ENCODE measurements around the gene NXNL1. TPM values are rescaled to one million over a fixed set of nuclear protein-coding genes. Genes with fewer than 3 reads are reported as not detected.
"Not testable (repeated sequence)": the region's sequence is repeated elsewhere in the genome, so short reads cannot be mapped to it uniquely, and the experiment has no call there.

Gene NXNL1, protein sequence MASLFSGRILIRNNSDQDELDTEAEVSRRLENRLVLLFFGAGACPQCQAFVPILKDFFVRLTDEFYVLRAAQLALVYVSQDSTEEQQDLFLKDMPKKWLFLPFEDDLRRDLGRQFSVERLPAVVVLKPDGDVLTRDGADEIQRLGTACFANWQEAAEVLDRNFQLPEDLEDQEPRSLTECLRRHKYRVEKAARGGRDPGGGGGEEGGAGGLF
- not detected for total RNA-seq
- not detected for polyA plus RNA-seq
- long read RNA-seq, donor 1 = 0 reads
- long read RNA-seq, donor 2 = 0 reads
- long read RNA-seq, donor 3 = 0 reads
- long read RNA-seq, donor 4 = 0 reads
- long read RNA-seq, donor 5 = 0 reads
- long read RNA-seq, donor 6 = 0 reads
- long read RNA-seq, donor 7 = 0 reads
- long read RNA-seq, donor 8 = 0 reads
- long read RNA-seq, donor 9 = 0 reads
- long read RNA-seq, donor 10 = 0 reads

DNA sequence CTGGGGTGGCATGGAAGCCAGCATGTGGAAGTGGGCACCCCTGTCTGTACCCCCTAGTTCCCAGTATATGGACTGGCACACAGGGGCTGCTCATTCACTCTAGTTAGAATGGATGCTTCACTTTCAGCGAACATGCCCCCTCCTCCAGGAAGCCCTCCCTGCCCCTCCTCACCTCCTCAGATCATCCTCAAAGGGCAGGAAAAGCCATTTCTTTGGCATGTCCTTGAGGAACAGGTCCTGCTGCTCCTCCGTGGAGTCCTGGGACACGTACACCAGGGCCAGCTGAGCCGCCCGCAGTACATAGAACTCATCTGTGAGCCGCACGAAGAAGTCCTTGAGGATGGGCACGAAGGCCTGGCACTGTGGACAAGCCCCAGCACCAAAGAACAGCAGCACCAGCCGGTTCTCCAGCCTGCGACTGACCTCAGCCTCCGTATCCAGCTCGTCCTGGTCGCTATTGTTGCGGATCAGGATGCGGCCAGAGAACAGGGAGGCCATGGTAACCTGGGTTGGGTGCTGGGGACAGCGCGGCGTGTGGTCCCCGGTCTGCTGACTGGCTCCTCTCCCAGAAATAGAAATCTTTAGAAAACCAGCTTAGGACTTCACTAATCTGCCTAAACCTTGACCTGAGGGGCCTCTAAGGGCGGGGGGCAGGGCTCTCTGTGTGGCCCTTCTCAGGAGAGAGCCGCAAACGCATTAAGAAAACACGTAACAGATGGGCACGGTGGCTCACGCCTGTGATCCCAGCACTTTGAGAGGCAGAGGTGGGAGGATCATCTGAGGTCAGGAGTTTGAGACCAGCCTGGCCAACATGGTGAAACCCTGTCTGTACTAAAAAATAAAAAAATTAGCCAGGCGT is at the start of gene NXNL1:
TSS of gene NXNL1 (minus strand) at position 555 of the 859 bp plus-strand sequence. CDS start at position 498, 57 bp downstream.
- no peak within 1 kb of the TSS for H3K27ac ChIP-seq (ENCODE audit: low read depth in 1 of 2, low read length in 1 of 2)
- no peak within 1 kb of the TSS for H3K4me3 ChIP-seq (ENCODE audit: low read length in 2 of 2)
- no peaks in the 10 kb centered on the region for H3K4me1 ChIP-seq (ENCODE audit: control insufficient read depth in 2 of 2, insufficient read depth in 2 of 2, low read length in 2 of 2)
- peaks cover 12 to 41% of the 10 kb centered on the region in 2 donors for H3K27me3 ChIP-seq (ENCODE audit: control insufficient read depth in 2 of 2, insufficient read depth in 1 of 2, low read length in 1 of 2)
- H3K9me3 ChIP-seq (ENCODE audit: control insufficient read depth in 2 of 2, insufficient read depth in 1 of 2, low read length in 1 of 2) = no peaks in the 10 kb centered on the region
- 97% methylated on average over 26 of the region's 26 CpGs for WGBS
- DNase-seq (ENCODE audit: low read depth in 6 of 9, low spot score in 9 of 9) = no peak
- no peaks in the 10 kb centered on the region for H3K36me3 ChIP-seq (ENCODE audit: control insufficient read depth in 2 of 2, insufficient read depth in 2 of 2, low read length in 1 of 2)

DNA sequence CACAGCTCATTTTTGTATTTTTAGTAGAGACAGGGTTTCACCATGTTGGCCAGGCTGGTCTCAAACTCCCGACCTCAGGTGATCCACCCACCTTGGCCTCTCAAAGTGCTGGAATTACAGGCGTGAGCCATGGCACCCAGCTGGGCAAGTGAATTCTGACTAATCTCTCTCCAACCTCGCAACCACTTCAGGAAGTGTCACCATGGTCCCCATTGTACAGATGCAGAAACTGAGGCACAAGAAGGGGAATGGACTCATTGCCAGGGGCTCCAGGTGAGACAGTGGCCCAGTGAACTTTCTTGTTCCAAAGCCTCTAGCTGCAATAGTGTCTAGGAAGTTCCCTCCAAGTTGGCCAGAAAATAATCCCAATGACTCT is 47.8 kb upstream of the NXNL1 start:
- H3K9me3 ChIP-seq (ENCODE audit: control insufficient read depth in 2 of 2, insufficient read depth in 1 of 2, low read length in 1 of 2); H3K4me3 ChIP-seq (ENCODE audit: low read length in 2 of 2); H3K36me3 ChIP-seq (ENCODE audit: control insufficient read depth in 2 of 2, insufficient read depth in 2 of 2, low read length in 1 of 2); H3K27ac ChIP-seq (ENCODE audit: low read depth in 1 of 2, low read length in 1 of 2); H3K27me3 ChIP-seq (ENCODE audit: control insufficient read depth in 2 of 2, insufficient read depth in 1 of 2, low read length in 1 of 2); DNase-seq (ENCODE audit: low read depth in 6 of 9, low spot score in 9 of 9): not testable (repeated sequence)
- peaks cover 12 to 15% of the 10 kb centered on the region in 2 donors for H3K4me1 ChIP-seq (ENCODE audit: control insufficient read depth in 2 of 2, insufficient read depth in 2 of 2, low read length in 2 of 2)
- 99% methylated on average over 3 of the region's 3 CpGs for WGBS

DNA sequence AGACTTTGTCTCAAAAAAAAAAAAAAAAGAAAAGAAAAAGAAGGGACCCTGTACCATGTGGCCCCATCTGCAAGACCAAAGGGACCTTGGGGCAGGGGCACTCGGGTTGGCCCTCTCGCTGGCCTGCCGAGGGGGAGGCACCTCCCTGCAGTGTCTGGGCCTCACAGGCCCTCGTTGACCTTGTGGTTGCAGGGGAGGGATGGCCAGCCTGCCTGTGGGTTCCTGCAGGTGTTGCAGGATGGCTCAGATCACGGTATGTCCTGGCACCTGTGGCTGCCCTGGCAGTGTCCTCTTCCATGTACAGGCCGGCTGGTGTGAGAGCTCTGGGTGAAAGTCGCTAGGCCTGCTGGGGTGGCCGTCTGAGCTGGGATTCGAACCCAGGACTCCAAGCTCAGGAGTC is 46.0 kb upstream of the NXNL1 start:
- no peak overlapping the region for H3K4me3 ChIP-seq (ENCODE audit: low read length in 2 of 2)
- H3K36me3 ChIP-seq (ENCODE audit: control insufficient read depth in 2 of 2, insufficient read depth in 2 of 2, low read length in 1 of 2) = peaks cover 2 to 8% of the 10 kb centered on the region in 2 donors
- H3K27me3 ChIP-seq (ENCODE audit: control insufficient read depth in 2 of 2, insufficient read depth in 1 of 2, low read length in 1 of 2) = no peaks in the 10 kb centered on the region
- DNase-seq (ENCODE audit: low read depth in 6 of 9, low spot score in 9 of 9) = no peak
- H3K27ac ChIP-seq (ENCODE audit: low read depth in 1 of 2, low read length in 1 of 2) = no peak overlapping the region
- no peaks in the 10 kb centered on the region for H3K9me3 ChIP-seq (ENCODE audit: control insufficient read depth in 2 of 2, insufficient read depth in 1 of 2, low read length in 1 of 2)
- 70% methylated on average over 9 of the region's 9 CpGs for WGBS
- H3K4me1 ChIP-seq (ENCODE audit: control insufficient read depth in 2 of 2, insufficient read depth in 2 of 2, low read length in 2 of 2) = peaks cover 6 to 8% of the 10 kb centered on the region in 2 donors

DNA sequence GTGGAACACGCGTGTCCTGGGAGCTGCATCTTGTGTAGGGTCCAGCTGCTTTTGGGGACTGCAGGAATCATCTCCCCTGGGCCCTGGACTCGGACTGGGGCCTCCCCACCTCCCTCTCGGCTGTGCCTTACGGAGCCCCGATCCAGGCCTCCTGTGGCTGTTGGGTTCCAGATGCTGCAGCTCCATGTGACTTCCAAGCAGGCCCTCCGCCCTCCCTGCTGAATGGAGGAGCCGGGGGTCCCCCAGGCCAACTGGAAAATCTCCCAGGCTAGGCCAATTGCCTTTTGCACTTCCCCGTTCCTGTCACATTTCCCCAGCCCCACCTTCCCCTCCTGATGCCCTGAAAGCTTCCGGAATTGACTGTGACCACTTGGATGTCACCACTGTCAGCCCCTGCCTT is 44.5 kb upstream of the NXNL1 start:
- H3K36me3 ChIP-seq (ENCODE audit: control insufficient read depth in 2 of 2, insufficient read depth in 2 of 2, low read length in 1 of 2) = peaks cover 6 to 14% of the 10 kb centered on the region in 2 donors
- H3K27ac ChIP-seq (ENCODE audit: low read depth in 1 of 2, low read length in 1 of 2) = no peak overlapping the region
- H3K4me3 ChIP-seq (ENCODE audit: low read length in 2 of 2) = no peak overlapping the region
- H3K9me3 ChIP-seq (ENCODE audit: control insufficient read depth in 2 of 2, insufficient read depth in 1 of 2, low read length in 1 of 2) = no peaks in the 10 kb centered on the region
- no peak for DNase-seq (ENCODE audit: low read depth in 6 of 9, low spot score in 9 of 9)
- peaks cover 1 to 6% of the 10 kb centered on the region in 2 donors for H3K4me1 ChIP-seq (ENCODE audit: control insufficient read depth in 2 of 2, insufficient read depth in 2 of 2, low read length in 2 of 2)
- no peaks in the 10 kb centered on the region for H3K27me3 ChIP-seq (ENCODE audit: control insufficient read depth in 2 of 2, insufficient read depth in 1 of 2, low read length in 1 of 2)
- 94% methylated on average over 10 of the region's 10 CpGs for WGBS

DNA sequence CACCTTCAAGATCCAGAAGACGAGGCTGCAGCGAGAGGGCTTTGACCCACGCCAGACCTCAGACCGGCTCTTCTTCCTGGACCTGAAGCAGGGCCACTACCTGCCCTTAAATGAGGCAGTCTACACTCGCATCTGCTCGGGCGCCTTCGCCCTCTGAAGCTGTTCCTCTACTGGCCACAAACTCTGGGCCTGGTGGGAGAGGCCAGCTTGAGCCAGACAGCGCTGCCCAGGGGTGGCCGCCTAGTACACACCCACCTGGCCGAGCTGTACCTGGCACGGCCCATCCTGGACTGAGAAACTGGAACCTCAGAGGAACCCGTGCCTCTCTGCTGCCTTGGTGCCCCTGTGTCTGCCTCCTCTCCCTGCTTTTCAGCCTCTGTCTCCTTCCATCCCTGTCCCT is 43.7 kb upstream of the NXNL1 start:
- H3K27me3 ChIP-seq (ENCODE audit: control insufficient read depth in 2 of 2, insufficient read depth in 1 of 2, low read length in 1 of 2) = no peaks in the 10 kb centered on the region
- H3K36me3 ChIP-seq (ENCODE audit: control insufficient read depth in 2 of 2, insufficient read depth in 2 of 2, low read length in 1 of 2) = peaks cover 6 to 14% of the 10 kb centered on the region in 2 donors
- H3K9me3 ChIP-seq (ENCODE audit: control insufficient read depth in 2 of 2, insufficient read depth in 1 of 2, low read length in 1 of 2) = no peaks in the 10 kb centered on the region
- H3K27ac ChIP-seq (ENCODE audit: low read depth in 1 of 2, low read length in 1 of 2) = no peak overlapping the region
- H3K4me3 ChIP-seq (ENCODE audit: low read length in 2 of 2) = no peak overlapping the region
- 98% methylated on average over 13 of the region's 13 CpGs for WGBS
- peaks cover 0 to 12% of the 10 kb centered on the region in 2 donors for H3K4me1 ChIP-seq (ENCODE audit: control insufficient read depth in 2 of 2, insufficient read depth in 2 of 2, low read length in 2 of 2)
- DNase-seq (ENCODE audit: low read depth in 6 of 9, low spot score in 9 of 9) = no peak

DNA sequence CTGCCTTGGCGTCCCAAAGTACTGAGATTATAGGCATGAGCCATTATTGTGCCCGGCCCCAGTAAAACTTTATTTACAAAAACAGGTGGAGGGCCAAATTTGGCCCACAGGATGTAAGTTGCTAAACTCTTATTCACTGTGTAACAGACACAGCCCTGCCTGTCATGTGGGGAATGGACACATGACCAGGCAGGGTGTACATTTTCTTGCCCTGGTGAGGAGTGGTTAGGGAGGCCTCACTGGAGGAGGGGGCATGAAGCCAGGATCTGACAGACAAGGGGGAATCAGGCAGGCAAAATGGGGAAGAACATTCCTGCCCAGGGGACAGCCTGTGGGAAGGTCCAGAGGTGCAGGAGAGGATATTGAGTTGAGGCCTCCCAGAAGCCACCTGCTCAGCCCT is 43.3 kb upstream of the NXNL1 start:
- Histone ChIP-seq H3K27ac (ENCODE audit: low read depth in 1 of 2, low read length in 1 of 2) (no peak overlapping the region), H3K4me3 (ENCODE audit: low read length in 2 of 2) (no peak overlapping the region), H3K27me3 (ENCODE audit: control insufficient read depth in 2 of 2, insufficient read depth in 1 of 2, low read length in 1 of 2) (no peaks in the 10 kb centered on the region), H3K36me3 (ENCODE audit: control insufficient read depth in 2 of 2, insufficient read depth in 2 of 2, low read length in 1 of 2) (peaks cover 6 to 14% of the 10 kb centered on the region in 2 donors), H3K9me3 (ENCODE audit: control insufficient read depth in 2 of 2, insufficient read depth in 1 of 2, low read length in 1 of 2) (no peaks in the 10 kb centered on the region), H3K4me1 (ENCODE audit: control insufficient read depth in 2 of 2, insufficient read depth in 2 of 2, low read length in 2 of 2) (peaks cover 0 to 16% of the 10 kb centered on the region in 2 donors)
- WGBS = 97% methylated on average over 2 of the region's 2 CpGs
- no peak for DNase-seq (ENCODE audit: low read depth in 6 of 9, low spot score in 9 of 9)

DNA sequence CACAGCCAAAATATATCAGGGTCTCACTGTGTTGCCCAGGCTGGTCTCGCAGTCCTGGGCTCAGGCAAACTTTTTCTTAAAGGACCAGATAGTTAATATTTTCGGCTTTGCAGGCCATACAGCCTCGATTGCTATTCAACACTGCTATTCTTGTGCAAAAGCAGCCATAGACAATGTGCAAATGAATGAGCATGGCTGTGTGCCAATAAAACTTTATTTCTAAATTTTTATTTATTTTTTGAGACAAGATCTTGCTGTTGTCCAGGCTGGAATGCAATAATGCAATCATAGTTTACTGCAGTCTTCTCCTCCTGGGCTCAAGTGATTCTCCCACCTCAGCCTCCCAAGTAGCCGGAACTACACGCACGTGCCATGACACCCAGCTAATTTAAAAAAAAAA is 42.5 kb upstream of the NXNL1 start:
- no peak for DNase-seq (ENCODE audit: low read depth in 6 of 9, low spot score in 9 of 9)
- H3K36me3 ChIP-seq (ENCODE audit: control insufficient read depth in 2 of 2, insufficient read depth in 2 of 2, low read length in 1 of 2) = peaks cover 6 to 14% of the 10 kb centered on the region in 2 donors
- H3K4me1 ChIP-seq (ENCODE audit: control insufficient read depth in 2 of 2, insufficient read depth in 2 of 2, low read length in 2 of 2) = peaks cover 0 to 23% of the 10 kb centered on the region in 2 donors
- H3K9me3 ChIP-seq (ENCODE audit: control insufficient read depth in 2 of 2, insufficient read depth in 1 of 2, low read length in 1 of 2) = no peaks in the 10 kb centered on the region
- no peaks in the 10 kb centered on the region for H3K27me3 ChIP-seq (ENCODE audit: control insufficient read depth in 2 of 2, insufficient read depth in 1 of 2, low read length in 1 of 2)
- H3K4me3 ChIP-seq (ENCODE audit: low read length in 2 of 2) = no peak overlapping the region
- H3K27ac ChIP-seq (ENCODE audit: low read depth in 1 of 2, low read length in 1 of 2) = no peak overlapping the region
- 98% methylated on average over 6 of the region's 6 CpGs for WGBS

DNA sequence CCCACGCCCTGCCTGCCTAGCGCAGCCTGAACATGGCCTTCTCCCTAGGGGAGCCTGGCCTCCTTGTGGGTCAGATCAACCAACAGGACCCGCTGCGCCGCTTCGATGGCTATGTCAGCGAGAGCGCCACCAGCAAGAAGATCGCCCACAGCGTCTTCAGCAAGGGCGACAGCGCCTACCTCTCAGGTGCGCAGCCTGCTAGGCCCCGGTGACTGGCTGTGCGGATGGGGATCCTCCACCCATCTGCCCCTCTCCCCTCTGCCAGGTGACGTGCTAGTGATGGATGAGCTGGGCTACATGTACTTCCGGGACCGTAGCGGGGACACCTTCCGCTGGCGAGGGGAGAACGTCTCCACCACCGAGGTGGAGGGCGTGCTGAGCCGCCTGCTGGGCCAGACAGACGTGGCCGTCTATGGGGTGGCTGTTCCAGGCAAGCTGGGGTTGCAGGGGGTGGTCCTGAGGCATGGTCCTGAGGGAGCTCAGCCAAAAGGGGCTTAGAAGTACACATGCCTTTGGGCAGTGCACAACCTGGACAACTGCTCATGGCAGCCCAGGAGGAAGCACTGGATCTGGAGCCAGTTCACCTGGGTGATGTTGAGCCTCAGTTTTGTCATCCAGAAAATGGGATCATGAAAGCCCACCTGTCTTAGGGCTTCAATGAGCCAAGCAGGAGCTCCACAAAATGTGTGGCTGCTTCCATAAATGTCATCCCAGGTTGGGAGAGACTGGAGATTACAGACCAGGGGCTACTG is 39.9 kb upstream of the NXNL1 start:
- Histone ChIP-seq H3K27ac (ENCODE audit: low read depth in 1 of 2, low read length in 1 of 2) (no peak overlapping the region), H3K36me3 (ENCODE audit: control insufficient read depth in 2 of 2, insufficient read depth in 2 of 2, low read length in 1 of 2) (peaks cover 5 to 6% of the 10 kb centered on the region in 2 donors), H3K4me3 (ENCODE audit: low read length in 2 of 2) (no peak overlapping the region), H3K27me3 (ENCODE audit: control insufficient read depth in 2 of 2, insufficient read depth in 1 of 2, low read length in 1 of 2) (no peaks in the 10 kb centered on the region), H3K4me1 (ENCODE audit: control insufficient read depth in 2 of 2, insufficient read depth in 2 of 2, low read length in 2 of 2) (peaks cover 0 to 48% of the 10 kb centered on the region in 2 donors), H3K9me3 (ENCODE audit: control insufficient read depth in 2 of 2, insufficient read depth in 1 of 2, low read length in 1 of 2) (no peaks in the 10 kb centered on the region)
- WGBS = 97% methylated on average over 27 of the region's 27 CpGs
- no peak for DNase-seq (ENCODE audit: low read depth in 6 of 9, low spot score in 9 of 9)
